ENCODE results near the gene ABTB2. TPM values are rescaled to one million over a fixed set of nuclear protein-coding genes. Genes with fewer than 3 reads are reported as not detected.

The ABTB2 gene
- polyA plus RNA-seq, 1 donor (not counting 4 experiments of a cell fraction or from before 2014, with no cell fraction given) = 1.0 TPM

GRCh38 chr11:34104680-34105078 is 253.1 kb downstream of the ABTB2 start:
- no peak for FAIRE-seq
- Histone ChIP-seq H3K27ac (ENCODE audit: control insufficient read depth, insufficient read depth, low read length) (peak overlapping the region; percentile 96), H3K36me3 (ENCODE audit: control insufficient read depth in 2 of 2, extremely low read depth in 1 of 2, insufficient read depth in 2 of 2, low read length in 2 of 2) (peaks cover 14 to 17% of the 10 kb centered on the region in 2 experiments), H3K79me2 (ENCODE audit: control insufficient read depth, insufficient read depth, low read length) (peaks cover 39% of the 10 kb centered on the region), H3K4me1 (ENCODE audit: control insufficient read depth, extremely low read depth, insufficient read depth, low read length) (peaks cover 9% of the 10 kb centered on the region), H4K20me1 (ENCODE audit: control insufficient read depth, extremely low read depth, insufficient read depth, low read length) (no peaks in the 10 kb centered on the region), H3K9ac (ENCODE audit: control insufficient read depth, extremely low read depth, insufficient read depth, low read length) (peak overlapping the region; percentile 97), H3K9me1 (ENCODE audit: control insufficient read depth, extremely low read depth, insufficient read depth, low read length) (no peaks in the 10 kb centered on the region), H3K4me2 (ENCODE audit: control insufficient read depth, extremely low read depth, insufficient read depth, low read depth, low read length) (peak overlapping the region; percentile 98), H3K27me3 (ENCODE audit: control insufficient read depth, extremely low read depth, insufficient read depth, low read length) (no peaks in the 10 kb centered on the region), H3K4me3 (ENCODE audit: control insufficient read depth in 2 of 3, extremely low read depth in 1 of 3, insufficient read depth in 2 of 3, low read depth in 1 of 3, low read length in 3 of 3) (peak overlapping the region; percentile 69 to 81 (median 71)), H3K9me3 (ENCODE audit: control insufficient read depth, low read depth, low read length) (no peaks in the 10 kb centered on the region), H2AFZ (ENCODE audit: control insufficient read depth, low read length) (peak overlapping the region; percentile 92)
- dilution Hi-C loops (cut with MboI; ENCODE audit: extremely low pct_ligation_motif_present, low sequenced_read_pairs) = no loop called here
- TF ChIP-seq EZH2 (IDR thresholded peaks at IDR 0.05; ENCODE audit: low read length) (no peak), CTCF (optimal IDR thresholded peaks at IDR 0.05 in 1 of 3, IDR thresholded peaks at IDR 0.05 in 1 of 3, conservative IDR thresholded peaks at IDR 0.05 in 1 of 3; ENCODE audit: extremely low read depth in 1 of 3, insufficient read depth in 2 of 3, low read length in 3 of 3) (no peak)
- DNase-seq (ENCODE audit: low read depth, low spot score) = no peak

Small RNA genes within 50 kb of the gene (small RNA-seq; reads per million reads assigned to genes)
- 0 reads per million in 3 experiments for gene AL035079.1 (ENCODE audit: insufficient read length in 3 of 3, low read depth in 3 of 3, low replicate concordance in 1 of 3)
- gene RF00019 (ENCODE audit: insufficient read length in 3 of 3, low read depth in 3 of 3, low replicate concordance in 1 of 3) = 0 reads per million in 3 experiments

Other genes with a start within 250 kb of the ABTB2 start
- 83.9 to 104 TPM (median 94.8 TPM) in 3 replicates for gene CAT, start 80.9 kb upstream of the ABTB2 start, polyA plus RNA-seq
- not detected in 3 replicates for gene ELF5, start 155.8 kb upstream of the ABTB2 start, polyA plus RNA-seq

All from keratinocyte (primary cell).